ENCODE measurements around the gene STX10.

The STX10 gene

DNA sequence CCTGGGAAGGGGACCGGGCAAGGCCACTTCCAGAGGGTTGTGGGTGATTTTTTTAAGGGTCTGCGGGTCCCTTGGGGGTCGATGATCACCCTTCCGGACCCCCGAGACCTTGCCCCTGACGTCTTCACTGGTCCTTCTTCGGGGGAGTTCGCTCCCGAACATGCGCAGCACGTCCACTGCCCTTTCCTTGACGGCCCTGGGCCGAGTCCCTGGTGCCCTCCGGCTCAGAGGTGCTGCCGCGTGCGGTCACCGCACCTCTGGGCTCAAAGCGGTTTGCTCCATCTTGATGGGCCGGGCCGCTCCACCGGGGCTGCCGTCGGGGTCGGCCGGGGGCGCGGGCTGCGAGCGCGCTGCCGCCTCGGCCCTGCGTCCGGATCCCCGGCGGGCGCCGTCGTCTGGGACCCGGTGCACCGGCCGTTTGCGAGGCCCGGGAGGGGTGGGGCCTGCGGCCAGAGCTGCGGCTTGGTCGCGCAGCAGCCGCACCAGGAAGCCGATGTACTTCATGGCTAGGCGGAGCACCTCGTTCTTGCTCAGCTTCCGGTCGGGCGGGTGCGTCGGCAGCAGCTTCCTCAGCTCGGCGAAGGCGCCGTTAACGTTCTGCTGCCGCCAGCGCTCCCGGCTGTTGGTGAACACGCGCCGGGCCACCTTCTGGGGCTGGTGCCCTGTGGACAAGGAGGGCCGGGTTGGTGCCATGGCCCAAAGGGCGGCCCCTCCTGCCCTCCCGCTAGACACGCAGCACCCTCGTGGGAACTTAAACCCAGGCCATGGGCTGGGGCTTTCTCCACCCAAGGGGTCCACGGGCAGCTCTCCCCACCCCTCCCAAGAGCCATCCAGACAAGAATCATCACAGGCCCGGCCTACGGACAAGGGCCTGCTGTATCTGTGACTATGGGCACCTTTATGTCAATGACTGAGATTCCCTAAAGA is 50.8 kb downstream of the STX10 start:
- FAIRE-seq (no peak), DNase-seq (ENCODE audit: insufficient read length) (peak; percentile 71)
- no peak for TF ChIP-seq POLR2AphosphoS5 (IDR thresholded peaks at IDR 0.05; ENCODE audit: low read depth, low read length)
- no peak; the same call in 1 of the 2 replicates for TF ChIP-seq POLR2A (IDR thresholded peaks at IDR 0.05; ENCODE audit: low read depth, low read length)
- 0 out of 2 replicates have a peak, but pooled peaks have one; percentile 20 for TF ChIP-seq TAF1 (IDR thresholded peaks at IDR 0.05; ENCODE audit: borderline replicate concordance, low read depth, low read length)

DNA sequence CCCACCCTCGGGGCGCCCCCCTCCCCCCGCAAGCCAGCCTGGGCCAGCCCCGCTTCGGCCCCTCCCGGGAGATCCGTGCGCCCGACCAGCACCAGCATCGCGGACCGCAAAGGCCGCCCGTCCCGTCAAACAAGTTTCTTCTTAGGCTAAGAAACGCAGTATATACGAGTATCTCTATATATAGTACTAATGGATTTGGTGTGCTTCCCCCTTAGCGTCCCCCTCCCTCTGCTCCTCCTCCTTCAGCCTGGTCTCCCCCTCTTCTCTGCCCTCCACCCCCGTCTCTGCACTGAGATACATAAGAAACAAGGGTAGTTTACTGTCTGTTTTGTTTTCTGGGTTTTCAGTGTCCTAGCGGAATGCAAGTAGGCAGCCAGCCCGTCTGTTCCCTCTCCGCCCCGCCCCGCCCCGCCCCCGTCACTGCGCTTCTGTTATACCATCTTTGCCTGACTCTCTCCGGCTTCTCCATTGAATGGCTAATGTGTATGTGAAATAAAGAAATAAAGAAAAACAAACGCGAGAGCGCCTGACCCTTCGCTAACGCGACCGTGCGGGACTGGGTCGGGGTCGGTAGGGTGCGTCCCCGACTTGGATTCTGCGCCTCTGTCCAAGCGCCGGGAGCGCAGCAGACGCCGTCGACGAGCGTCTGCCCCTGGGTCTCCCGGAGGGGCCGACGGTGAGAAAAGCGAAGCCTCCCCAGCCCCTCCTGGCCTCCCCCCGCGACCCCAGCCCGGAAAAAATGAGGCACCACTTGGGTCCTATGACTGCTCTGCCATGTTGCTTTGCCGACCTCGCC is 51.7 kb downstream of the STX10 start:
- FAIRE-seq: no peak
- DNase-seq (ENCODE audit: insufficient read length): no peak
- TF ChIP-seq POLR2A (IDR thresholded peaks at IDR 0.05; ENCODE audit: low read depth, low read length) (no peak), TAF1 (IDR thresholded peaks at IDR 0.05; ENCODE audit: borderline replicate concordance, low read depth, low read length) (no peak), POLR2AphosphoS5 (IDR thresholded peaks at IDR 0.05; ENCODE audit: low read depth, low read length) (no peak)

DNA sequence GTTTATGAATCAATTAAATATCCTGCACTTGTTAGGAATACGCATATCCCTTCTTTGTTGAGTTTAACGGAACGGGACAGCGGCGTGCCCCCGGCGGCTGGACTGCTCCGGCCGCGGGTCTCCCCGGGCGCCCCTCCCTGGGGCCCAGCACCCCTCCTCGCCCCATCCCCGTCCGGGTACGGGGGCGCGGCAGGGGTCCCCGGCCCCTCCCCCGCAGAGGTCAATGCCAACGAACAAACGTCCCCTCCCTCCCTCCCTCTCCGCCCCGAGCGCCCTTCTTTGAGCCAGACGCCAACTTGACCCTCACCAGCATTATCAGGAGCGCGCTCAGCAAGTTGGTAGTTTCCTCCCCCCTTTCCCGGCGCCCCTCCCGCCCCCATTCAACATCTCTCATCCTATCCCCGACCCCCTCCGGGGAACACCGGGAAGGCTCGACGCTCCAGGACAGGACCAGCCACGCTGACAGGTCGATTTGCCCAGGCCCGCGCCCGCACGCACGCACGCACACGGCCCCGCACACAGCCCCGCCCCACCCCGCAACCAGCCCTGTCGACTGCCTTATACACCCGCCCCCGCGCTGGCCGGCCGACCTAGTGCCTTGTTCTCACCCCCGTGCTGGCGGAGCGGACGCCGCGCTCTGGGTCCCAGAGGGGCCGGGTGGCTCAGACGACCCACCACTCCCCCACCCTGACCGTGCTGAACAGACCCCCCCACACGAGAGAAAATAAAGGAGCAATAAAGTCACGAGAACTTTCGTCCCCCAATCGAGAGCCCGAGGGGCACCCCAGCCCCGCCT is 52.5 kb downstream of the STX10 start:
- FAIRE-seq (no peak), DNase-seq (ENCODE audit: insufficient read length) (no peak)

DNA sequence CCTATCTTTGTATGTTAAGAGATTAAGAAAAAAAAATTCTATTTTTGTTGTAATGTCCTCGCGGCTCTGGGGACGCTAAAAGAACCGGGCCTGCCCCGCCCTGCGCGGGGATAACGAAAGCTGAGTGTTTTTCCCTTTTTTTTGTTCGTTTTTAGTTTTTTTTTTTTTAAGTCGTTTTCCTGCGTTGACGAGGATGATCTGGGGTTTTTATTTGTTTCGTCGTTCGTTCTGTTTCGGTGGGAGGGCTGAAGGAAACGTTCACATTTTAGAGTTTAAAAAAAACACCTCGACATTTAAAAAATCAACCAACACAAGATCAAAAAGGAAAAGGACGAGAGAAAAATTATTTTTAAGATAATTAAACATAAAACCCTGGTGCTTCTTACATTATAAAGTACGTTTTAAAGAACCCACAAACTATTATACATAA is 53.1 kb downstream of the STX10 start:
- FAIRE-seq: no peak
- no peak for DNase-seq (ENCODE audit: insufficient read length)
- no peak for TF ChIP-seq POLR2AphosphoS5 (IDR thresholded peaks at IDR 0.05; ENCODE audit: low read depth, low read length)
- no peak for TF ChIP-seq POLR2A (IDR thresholded peaks at IDR 0.05; ENCODE audit: low read depth, low read length)
- no peak for TF ChIP-seq TAF1 (IDR thresholded peaks at IDR 0.05; ENCODE audit: borderline replicate concordance, low read depth, low read length)

More for the DNA sequence above, 52.5 kb downstream of the STX10 start:
- TF ChIP-seq POLR2A (IDR thresholded peaks at IDR 0.05; ENCODE audit: low read depth, low read length) (no peak), POLR2AphosphoS5 (IDR thresholded peaks at IDR 0.05; ENCODE audit: low read depth, low read length) (no peak), TAF1 (IDR thresholded peaks at IDR 0.05; ENCODE audit: borderline replicate concordance, low read depth, low read length) (no peak)

DNA sequence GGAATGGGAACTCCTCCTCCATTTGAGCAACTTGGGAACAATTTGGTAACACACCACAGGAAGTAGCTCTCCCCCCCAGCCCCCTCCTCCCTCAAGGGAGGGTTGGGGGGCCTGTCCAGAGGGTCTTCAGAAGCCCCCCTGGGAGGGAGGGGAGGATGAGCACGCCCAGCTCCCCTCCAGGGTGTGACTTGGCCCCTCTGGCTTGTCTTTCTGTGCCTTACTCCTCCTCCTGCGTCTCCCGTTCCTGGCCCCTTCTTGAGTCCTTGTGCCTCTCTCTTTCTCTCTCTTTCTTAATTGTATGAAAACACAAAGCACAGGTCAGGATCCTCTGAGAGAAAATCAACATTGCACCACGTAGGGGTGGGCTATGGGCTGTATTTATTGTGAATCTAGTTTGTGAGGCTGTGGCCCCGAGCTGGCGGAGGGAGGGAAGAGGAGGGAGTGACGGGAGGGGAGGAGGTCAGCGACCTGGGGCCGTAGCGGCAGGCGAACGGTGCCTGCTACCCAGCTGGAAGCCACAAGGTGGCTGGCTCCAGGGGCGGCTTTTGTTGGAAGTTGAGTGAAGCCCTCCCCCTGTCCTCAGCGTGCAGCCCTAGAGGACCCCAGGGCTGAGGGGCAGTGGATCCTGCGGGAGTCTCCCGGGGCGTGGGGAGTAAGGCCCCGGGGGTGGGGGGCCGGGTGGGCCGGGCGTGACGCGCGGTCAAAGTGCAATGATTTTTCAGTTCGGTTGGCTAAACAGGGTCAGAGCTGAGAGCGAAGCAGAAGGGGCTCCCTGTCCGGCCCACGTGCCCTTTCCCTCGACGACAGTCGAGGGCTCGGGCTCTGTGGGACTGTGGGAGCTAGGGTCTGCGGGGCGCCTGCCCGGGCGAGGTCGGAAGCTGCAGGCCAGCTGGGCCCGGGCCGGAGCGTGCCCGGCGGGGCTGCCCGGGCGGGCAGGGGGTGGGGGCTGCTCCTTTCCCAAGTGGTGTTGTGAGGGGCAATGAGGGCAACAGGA is 53.9 kb downstream of the STX10 start:
- DNase-seq (ENCODE audit: insufficient read length) (no peak), FAIRE-seq (peak; percentile 70)
- no peak for TF ChIP-seq TAF1 (IDR thresholded peaks at IDR 0.05; ENCODE audit: borderline replicate concordance, low read depth, low read length)

DNA sequence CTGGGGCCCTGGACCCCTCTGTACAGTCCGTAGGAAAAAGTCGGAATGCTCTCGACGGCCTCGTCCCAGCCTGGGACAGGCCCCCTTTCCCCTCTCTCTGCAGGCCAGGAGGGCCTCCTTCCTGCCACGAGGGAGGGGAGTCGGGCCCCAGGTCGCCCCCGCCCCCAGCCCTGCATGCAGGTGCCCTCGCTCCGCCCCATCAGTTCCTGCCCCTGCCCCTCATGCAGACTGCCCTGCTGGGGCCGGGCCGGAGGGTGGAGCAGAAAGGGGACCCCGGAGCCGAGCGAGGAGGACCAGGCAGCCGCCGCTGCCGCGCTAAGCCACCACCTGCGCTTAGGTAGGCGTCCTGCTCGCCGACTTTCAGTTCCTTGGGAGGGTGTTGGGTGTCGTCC is 54.8 kb downstream of the STX10 start:
- FAIRE-seq (peak; percentile 78), DNase-seq (ENCODE audit: insufficient read length) (no peak)
- TF ChIP-seq POLR2AphosphoS5 (IDR thresholded peaks at IDR 0.05; ENCODE audit: low read depth, low read length): no peak
- no peak for TF ChIP-seq POLR2A (IDR thresholded peaks at IDR 0.05; ENCODE audit: low read depth, low read length)
- no peak for TF ChIP-seq TAF1 (IDR thresholded peaks at IDR 0.05; ENCODE audit: borderline replicate concordance, low read depth, low read length)

DNA sequence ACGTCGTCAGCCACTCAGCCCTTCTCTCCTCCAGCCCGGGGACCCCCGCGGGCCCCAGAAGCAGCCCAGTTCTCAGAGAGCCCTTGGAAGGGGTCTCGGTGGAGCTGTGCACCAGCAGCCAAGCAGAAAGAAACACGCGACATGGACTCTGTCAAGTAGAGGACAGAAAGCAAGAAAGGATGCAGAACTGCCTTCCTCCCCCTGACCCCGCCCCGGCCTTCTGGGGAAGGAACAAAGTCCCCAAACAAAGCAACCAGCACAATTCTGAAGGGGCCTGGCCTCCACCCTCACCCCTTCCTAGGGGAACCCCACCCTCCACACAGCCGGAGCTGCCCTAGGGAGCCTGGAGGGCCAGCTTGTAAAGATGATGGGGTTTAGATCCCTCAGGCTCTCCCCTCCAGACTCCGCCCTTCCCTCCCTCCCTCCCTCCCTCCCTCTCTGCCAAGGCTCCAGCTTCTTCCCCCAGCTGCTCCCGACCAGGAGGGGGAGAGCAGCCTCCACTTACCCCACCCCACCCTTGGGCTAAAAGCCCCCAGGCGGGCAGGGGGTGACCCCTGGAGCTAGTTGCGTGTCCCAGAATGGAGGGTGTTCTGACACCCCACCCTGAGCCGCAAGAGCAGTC is 55.3 kb downstream of the STX10 start:
- DNase-seq (ENCODE audit: insufficient read length): no peak

DNA sequence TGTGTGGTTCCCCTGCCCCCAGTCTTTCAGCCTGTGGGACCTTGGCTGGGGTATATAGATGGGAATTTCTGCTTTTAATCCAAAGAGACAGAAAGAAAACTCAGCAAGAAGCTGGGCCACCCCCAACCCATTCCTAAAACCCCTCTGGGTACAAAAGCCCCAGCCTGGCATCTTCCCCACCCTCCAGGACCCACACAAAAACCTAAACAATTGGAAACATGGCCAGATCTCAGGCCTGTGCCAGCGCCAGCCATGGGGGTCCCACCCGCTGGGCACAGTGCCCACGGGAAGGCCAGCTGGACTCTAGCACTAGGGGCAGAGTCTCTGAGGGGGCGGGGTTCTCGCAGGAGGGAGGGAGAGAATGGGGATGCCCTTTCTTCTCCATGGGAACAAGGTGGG is 56.1 kb downstream of the STX10 start:
- FAIRE-seq (no peak), DNase-seq (ENCODE audit: insufficient read length) (no peak)
- no peak for TF ChIP-seq POLR2A (IDR thresholded peaks at IDR 0.05; ENCODE audit: low read depth, low read length)
- no peak for TF ChIP-seq POLR2AphosphoS5 (IDR thresholded peaks at IDR 0.05; ENCODE audit: low read depth, low read length)
- TF ChIP-seq TAF1 (IDR thresholded peaks at IDR 0.05; ENCODE audit: borderline replicate concordance, low read depth, low read length): no peak

More for the DNA sequence above, 55.3 kb downstream of the STX10 start:
- peak; percentile 84 for FAIRE-seq
- TF ChIP-seq TAF1 (IDR thresholded peaks at IDR 0.05; ENCODE audit: borderline replicate concordance, low read depth, low read length) (no peak), POLR2AphosphoS5 (IDR thresholded peaks at IDR 0.05; ENCODE audit: low read depth, low read length) (no peak), POLR2A (IDR thresholded peaks at IDR 0.05; ENCODE audit: low read depth, low read length) (no peak)
